Uterus (tissue), 4 donors: ENCODE data around the gene OXT. TPM values are rescaled to one million over a fixed set of nuclear protein-coding genes. Genes with fewer than 3 reads are reported as not detected.

ENCODE experiments used
- DNase-seq, 2 donors: peaks; one replicate each; pipeline ENCODE4 v3.0.0-alpha.2; 2019 to 2020
- H3K27ac ChIP-seq, 2 donors: fragments of 200-600 bp; sonication (generic); 1 replicate in 1 of 2; 2 replicates in 1 of 2; pipeline ENCODE4 v1.5.1; 2016 to 2018
- H3K27me3 ChIP-seq, 2 donors: fragments of 200-600 bp; sonication (generic); one replicate each; pipeline ENCODE4 v1.5.1; 2018 to 2019; ENCODE audit warnings: control low read depth in 1 of 2
- H3K36me3 ChIP-seq, 2 donors: fragments of 200-600 bp; sonication (generic); one replicate each; pipeline ENCODE4 v1.5.1; 2019; ENCODE audit warnings: control low read depth in 1 of 2
- H3K4me1 ChIP-seq, 2 donors: fragments of 200-600 bp; sonication (generic); one replicate each; pipeline ENCODE4 v1.5.1; 2018 to 2019; ENCODE audit warnings: control low read depth in 1 of 2
- H3K4me3 ChIP-seq, 2 donors: fragments of 200-600 bp; sonication (generic); 1 replicate in 1 of 2; 2 replicates in 1 of 2; pipeline ENCODE4 v1.5.1; 2018 to 2019; ENCODE audit warnings: mild to moderate bottlenecking in 1 of 2
- H3K9me3 ChIP-seq, 2 donors: fragments of 200-600 bp; sonication (generic); one replicate each; pipeline ENCODE4 v1.5.1; 2019; ENCODE audit warnings: control low read depth in 1 of 2
- CTCF ChIP-seq, 4 experiments: fragments of 200-600 bp in 2 of 4; fragments of 450-650 bp in 2 of 4; sonication (generic) in 2 of 4; IDR thresholded peaks; one replicate each; pipeline ENCODE4 v1.5.1; 2016 to 2019; ENCODE audit warnings: antibody characterized with exemption in 4 of 4, mild to moderate bottlenecking in 2 of 4, moderate library complexity in 1 of 4
- POLR2A ChIP-seq, 2 donors: fragments of 450-650 bp; IDR thresholded peaks; one replicate each; pipeline ENCODE4 v1.6.1; 2016; ENCODE audit warnings: antibody characterized with exemption in 2 of 2, mild to moderate bottlenecking in 1 of 2, moderate library complexity in 1 of 2
- intact Hi-C: fragments of 100-400 bp; cut with DNase I; formaldehyde crosslinking; loops from one replicate; pipeline ENCODE4 v1.15.1; 2023; ENCODE audit warnings: low total_unique reads
- total RNA-seq, 4 donors: library from RNA; depleted of rRNA in 3 of 4; stranded (reverse); fragments of >200 nt in 3 of 4; gene quantifications; one replicate each; pipeline versions ENCODE4 v1.1.0 to v1.2.4, GENCODE V29; 2014 to 2023
- donor health status: DM: yes; HTN: yes; CAD: no.

Gene OXT
- total RNA-seq, 4 donors from 2014 or later: 4.2 TPM; not detected in 3

- Histone ChIP-seq H3K27me3 (peaks cover 3 to 5% of the 10 kb centered on the region in 2 donors), H3K4me3 (no peak overlapping the region), H3K9me3 (no peaks in the 10 kb centered on the region), H3K36me3 (no peaks in the 10 kb centered on the region), H3K27ac (no peak overlapping the region), H3K4me1 (peaks cover 0 to 5% of the 10 kb centered on the region in 2 donors)
- TF ChIP-seq POLR2A (IDR thresholded peaks at IDR 0.05): no peak
- no peak for DNase-seq
- intact Hi-C loops: no loop called here
Observed at GRCh38 chr20:3088031-3088430, 16.6 kb downstream of the OXT start.

- no peak for TF ChIP-seq POLR2A (IDR thresholded peaks at IDR 0.05)
- peaks cover 0 to 8% of the 10 kb centered on the region in 2 donors for H3K4me1 ChIP-seq
- H3K27ac ChIP-seq: no peak overlapping the region
- H3K4me3 ChIP-seq: no peak overlapping the region
- no peaks in the 10 kb centered on the region for H3K36me3 ChIP-seq
- H3K27me3 ChIP-seq: no peaks in the 10 kb centered on the region
- no peak for DNase-seq
- no peaks in the 10 kb centered on the region for H3K9me3 ChIP-seq
- intact Hi-C loops: no loop called here
Observed at GRCh38 chr20:3090565-3090964, 19.1 kb downstream of the OXT start.

- Histone ChIP-seq H3K27me3 (no peaks in the 10 kb centered on the region), H3K27ac (no peak overlapping the region), H3K4me3 (no peak overlapping the region), H3K9me3 (no peaks in the 10 kb centered on the region), H3K36me3 (no peaks in the 10 kb centered on the region), H3K4me1 (peaks cover 0 to 8% of the 10 kb centered on the region in 2 donors)
- TF ChIP-seq CTCF (IDR thresholded peaks at IDR 0.05): no peak
- TF ChIP-seq POLR2A (IDR thresholded peaks at IDR 0.05): no peak
- DNase-seq: no peak
- intact Hi-C loops: no loop called here
Observed at GRCh38 chr20:3092611-3093379, 21.4 kb downstream of the OXT start.

GRCh38 chr20:3093861-3094361 lies 22.5 kb downstream of the OXT start:
- Histone ChIP-seq H3K27ac (no peak overlapping the region), H3K27me3 (no peaks in the 10 kb centered on the region), H3K36me3 (no peaks in the 10 kb centered on the region), H3K9me3 (no peaks in the 10 kb centered on the region), H3K4me3 (no peak overlapping the region), H3K4me1 (peaks cover 0 to 8% of the 10 kb centered on the region in 2 donors)
- intact Hi-C loops: no loop called here
- DNase-seq: no peak
- TF ChIP-seq CTCF (IDR thresholded peaks at IDR 0.05) (no peak), POLR2A (IDR thresholded peaks at IDR 0.05) (no peak)

- peaks cover 0 to 8% of the 10 kb centered on the region in 2 donors for H3K4me1 ChIP-seq
- no peaks in the 10 kb centered on the region for H3K27me3 ChIP-seq
- H3K36me3 ChIP-seq: no peaks in the 10 kb centered on the region
- H3K27ac ChIP-seq: no peak overlapping the region
- intact Hi-C loops: no loop called here
- DNase-seq: no peak
- no peaks in the 10 kb centered on the region for H3K9me3 ChIP-seq
- no peak overlapping the region for H3K4me3 ChIP-seq
- no peak for TF ChIP-seq CTCF (IDR thresholded peaks at IDR 0.05)
- TF ChIP-seq POLR2A (IDR thresholded peaks at IDR 0.05): no peak
Observed at GRCh38 chr20:3094848-3095629, 23.6 kb downstream of the OXT start.

- Histone ChIP-seq H3K9me3 (no peaks in the 10 kb centered on the region), H3K36me3 (no peaks in the 10 kb centered on the region), H3K27me3 (no peaks in the 10 kb centered on the region), H3K27ac (no peak overlapping the region), H3K4me1 (no peaks in the 10 kb centered on the region), H3K4me3 (no peak overlapping the region)
- no peak for TF ChIP-seq CTCF (IDR thresholded peaks at IDR 0.05)
- TF ChIP-seq POLR2A (IDR thresholded peaks at IDR 0.05): no peak
- DNase-seq: no peak
- intact Hi-C loops: no loop called here
Observed at GRCh38 chr20:3100480-3100879, 29.1 kb downstream of the OXT start.
